Neuron (in vitro differentiated cells): ENCODE results near the gene ARMC5.
A peak's percentile ranks its signal among the peaks of the same experiment; 100 is the strongest.

ENCODE experiments used
- H2AFZ ChIP-seq: one replicate; pipeline ENCODE4 v1.6.1; 2013; ENCODE audit warnings: low read depth, mild to moderate bottlenecking, inconsistent platforms, low read length, moderate library complexity
- H3K27me3 ChIP-seq: one replicate; pipeline ENCODE4 v1.6.1; 2013; ENCODE audit warnings: low read length; ENCODE audit not compliant: insufficient read depth
- H3K36me3 ChIP-seq: one replicate; pipeline ENCODE4 v1.6.1; 2013; ENCODE audit warnings: low read length; ENCODE audit not compliant: insufficient read depth
- H3K4me1 ChIP-seq: one replicate; pipeline ENCODE4 v1.6.1; 2013; ENCODE audit warnings: low read length; ENCODE audit not compliant: insufficient read depth
- H3K4me3 ChIP-seq: 2 replicates; pipeline ENCODE4 v1.5.1; 2013; ENCODE audit warnings: mild to moderate bottlenecking, low read length, moderate library complexity
- H3K9me3 ChIP-seq: one replicate; pipeline ENCODE4 v1.6.1; 2013; ENCODE audit warnings: low read length

The ARMC5 gene

DNA sequence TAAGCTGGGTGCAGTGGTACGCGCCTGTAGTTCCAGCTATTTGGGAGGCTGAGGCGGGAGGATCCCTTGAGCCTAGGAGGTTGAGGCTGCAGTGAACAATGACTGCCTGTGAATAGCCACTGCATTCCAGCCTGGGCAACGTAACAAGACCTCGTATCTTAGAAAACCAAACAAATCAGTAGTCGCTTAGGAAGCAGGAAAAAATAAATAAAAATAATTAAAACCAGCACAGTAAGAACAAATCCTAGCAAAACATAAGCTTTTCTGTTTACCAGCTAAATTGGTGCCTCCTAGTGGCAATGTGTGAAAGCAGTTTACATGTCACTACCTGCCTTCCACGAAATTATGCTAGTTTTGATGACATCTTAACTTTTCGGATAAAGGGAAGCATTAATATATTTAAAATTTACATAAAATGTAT is 1.3 kb downstream of the ARMC5 start:
- Histone ChIP-seq H3K27me3 (no peaks in the 10 kb centered on the region), H3K4me1 (peaks cover 19% of the 10 kb centered on the region), H3K4me3 (peak overlapping the region; percentile 65), H3K9me3 (no peaks in the 10 kb centered on the region), H2AFZ (no peak overlapping the region), H3K36me3 (peaks cover 34% of the 10 kb centered on the region)

DNA sequence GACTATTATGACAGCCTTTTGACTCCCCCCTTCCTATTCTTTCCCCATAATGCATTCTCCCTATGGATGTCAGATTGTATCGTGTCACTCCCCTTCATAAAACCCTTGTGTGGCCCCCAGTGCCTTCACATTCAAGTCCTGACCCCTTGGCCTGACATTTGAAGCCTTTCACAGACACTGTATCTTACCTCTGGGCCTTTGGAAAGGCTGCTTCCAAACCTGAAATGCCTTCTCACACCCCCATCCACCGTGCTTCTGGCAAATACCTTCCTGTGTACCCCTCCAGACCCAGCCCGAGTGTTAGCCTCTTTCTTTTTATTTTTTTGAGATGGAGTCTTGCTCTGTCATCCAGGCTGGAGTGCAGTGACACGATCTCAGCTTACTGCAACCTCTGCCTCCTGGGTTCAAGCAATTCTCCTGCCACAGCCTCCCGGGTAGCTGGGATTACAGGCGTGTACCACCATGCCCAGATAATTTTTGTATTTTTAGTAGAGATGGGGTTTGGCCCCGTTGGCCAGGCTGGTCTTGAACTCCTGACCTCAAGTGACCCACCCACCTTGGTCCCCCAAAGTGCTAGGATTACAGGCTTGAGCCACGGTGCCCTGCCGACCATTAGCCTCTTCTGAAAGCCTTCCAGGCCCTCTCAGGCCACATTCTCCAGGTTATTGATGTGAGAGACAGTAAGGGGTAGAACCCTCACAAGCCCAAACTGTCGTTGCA is 2.1 kb downstream of the ARMC5 start:
- H3K4me1 ChIP-seq: peaks cover 19% of the 10 kb centered on the region
- H2AFZ ChIP-seq: no peak overlapping the region
- no peaks in the 10 kb centered on the region for H3K9me3 ChIP-seq
- peaks cover 42% of the 10 kb centered on the region for H3K36me3 ChIP-seq
- H3K27me3 ChIP-seq: no peaks in the 10 kb centered on the region
- H3K4me3 ChIP-seq: no peak overlapping the region

DNA sequence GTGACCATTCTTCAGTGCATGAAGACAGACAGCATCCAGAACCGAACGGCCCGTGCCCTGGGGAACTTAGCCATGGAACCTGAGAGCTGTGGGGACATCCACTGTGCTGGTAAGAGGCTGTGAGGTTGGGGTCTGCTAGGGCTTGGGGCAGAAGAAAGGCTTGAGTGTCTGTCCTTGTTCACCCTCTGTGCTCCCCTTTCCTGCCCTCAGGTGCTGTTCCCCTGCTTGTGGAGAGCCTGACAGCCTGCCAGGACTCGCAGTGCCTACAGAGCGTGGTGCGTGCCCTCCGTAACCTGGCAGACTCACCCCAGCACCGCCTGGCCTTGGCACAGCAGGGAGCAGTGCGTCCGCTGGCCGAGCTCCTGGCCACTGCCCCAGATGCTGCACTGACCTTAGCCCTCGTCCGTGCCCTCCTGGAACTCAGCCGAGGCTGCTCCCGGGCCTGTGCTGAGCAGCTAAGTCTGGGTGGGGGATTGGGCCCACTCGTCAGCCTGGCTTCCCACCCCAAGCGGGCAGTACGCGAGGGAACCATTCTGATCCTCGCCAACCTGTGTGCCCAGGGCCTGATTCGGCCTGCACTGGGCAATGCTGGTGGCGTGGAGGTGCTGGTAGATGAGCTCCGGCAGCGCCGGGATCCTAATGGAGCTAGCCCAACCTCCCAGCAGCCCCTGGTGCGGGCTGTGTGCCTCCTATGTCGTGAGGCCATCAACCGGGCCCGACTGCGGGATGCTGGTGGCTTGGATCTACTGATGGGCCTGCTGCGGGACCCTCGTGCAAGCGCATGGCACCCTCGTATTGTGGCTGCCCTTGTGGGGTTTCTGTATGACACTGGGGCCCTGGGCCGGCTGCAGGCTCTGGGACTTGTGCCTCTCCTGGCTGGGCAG is 2.9 kb downstream of the ARMC5 start:
- Histone ChIP-seq H3K4me1 (peaks cover 19% of the 10 kb centered on the region), H2AFZ (no peak overlapping the region), H3K27me3 (no peaks in the 10 kb centered on the region), H3K36me3 (peaks cover 43% of the 10 kb centered on the region), H3K4me3 (no peak overlapping the region), H3K9me3 (no peaks in the 10 kb centered on the region)

DNA sequence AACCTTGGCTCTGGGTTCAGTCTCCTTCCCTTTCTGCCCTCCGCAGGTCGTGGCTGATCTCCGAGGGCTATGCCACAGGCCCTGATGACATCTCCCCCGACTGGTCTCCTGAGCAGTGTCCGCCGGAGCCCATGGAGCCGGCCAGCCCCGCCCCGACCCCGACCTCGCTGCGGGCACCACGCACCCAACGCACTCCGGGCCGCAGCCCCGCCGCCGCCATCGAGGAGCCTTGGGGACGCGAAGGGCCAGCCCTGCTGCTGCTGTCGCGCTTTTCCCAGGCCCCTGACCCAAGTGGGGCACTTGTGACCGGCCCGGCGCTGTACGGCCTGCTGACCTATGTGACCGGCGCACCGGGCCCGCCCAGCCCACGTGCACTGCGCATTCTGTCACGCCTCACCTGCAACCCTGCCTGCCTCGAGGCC is 5.1 kb downstream of the ARMC5 start:
- peaks cover 44% of the 10 kb centered on the region for H3K36me3 ChIP-seq
- H3K9me3 ChIP-seq: no peaks in the 10 kb centered on the region
- no peak overlapping the region for H2AFZ ChIP-seq
- peaks cover 7% of the 10 kb centered on the region for H3K4me1 ChIP-seq
- no peak overlapping the region for H3K4me3 ChIP-seq
- no peaks in the 10 kb centered on the region for H3K27me3 ChIP-seq

DNA sequence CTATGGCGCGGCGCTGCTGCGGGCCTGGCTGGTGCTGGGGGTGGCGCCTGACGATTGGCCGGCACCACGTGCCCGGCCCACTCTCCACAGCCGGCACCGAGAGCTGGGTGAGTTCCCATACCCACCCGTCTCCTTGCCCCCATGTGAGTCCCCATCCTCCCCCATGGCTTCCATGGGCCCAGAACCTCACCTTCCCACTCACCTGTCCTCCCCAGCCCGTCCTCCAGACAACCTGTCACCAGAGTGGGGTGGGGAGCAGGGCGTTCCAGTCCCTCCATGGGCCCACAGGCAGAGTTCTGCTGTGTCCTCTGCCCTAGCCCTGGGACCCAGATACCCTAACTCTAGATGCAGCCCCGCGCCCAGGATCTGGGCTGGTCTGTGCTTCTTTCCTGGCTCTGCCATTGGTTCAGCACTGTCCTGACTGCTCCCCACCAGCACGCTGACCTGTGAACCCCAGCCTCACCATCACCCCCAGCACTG is 5.5 kb downstream of the ARMC5 start:
- no peaks in the 10 kb centered on the region for H3K9me3 ChIP-seq
- peaks cover 44% of the 10 kb centered on the region for H3K36me3 ChIP-seq
- no peaks in the 10 kb centered on the region for H3K27me3 ChIP-seq
- no peak overlapping the region for H2AFZ ChIP-seq
- no peak overlapping the region for H3K4me3 ChIP-seq
- H3K4me1 ChIP-seq: peaks cover 7% of the 10 kb centered on the region

DNA sequence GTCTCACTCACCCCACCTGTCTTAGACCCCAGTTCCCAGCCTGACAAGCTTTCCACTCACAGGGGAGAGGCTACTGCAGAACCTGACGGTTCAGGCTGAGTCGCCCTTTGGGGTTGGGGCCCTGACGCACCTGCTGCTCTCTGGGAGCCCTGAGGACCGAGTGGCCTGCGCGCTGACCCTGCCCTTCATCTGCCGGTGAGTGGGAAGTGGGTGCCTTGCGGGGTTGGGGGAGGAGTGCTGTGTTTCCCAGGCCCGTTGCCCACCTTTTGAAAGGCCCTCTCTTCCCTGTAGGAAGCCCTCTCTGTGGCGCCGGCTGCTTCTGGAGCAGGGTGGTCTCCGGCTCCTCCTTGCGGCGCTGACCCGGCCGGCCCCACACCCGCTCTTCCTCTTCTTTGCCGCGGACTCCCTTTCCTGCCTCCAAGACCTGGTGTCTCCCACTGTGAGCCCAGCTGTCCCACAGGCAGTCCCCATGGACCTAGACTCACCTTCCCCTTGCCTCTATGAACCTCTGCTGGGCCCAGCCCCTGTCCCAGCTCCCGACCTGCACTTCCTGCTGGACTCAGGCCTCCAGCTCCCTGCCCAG is 6.6 kb downstream of the ARMC5 start:
- H3K36me3 ChIP-seq: peaks cover 44% of the 10 kb centered on the region
- no peak overlapping the region for H2AFZ ChIP-seq
- H3K9me3 ChIP-seq: no peaks in the 10 kb centered on the region
- H3K4me1 ChIP-seq: peaks cover 2% of the 10 kb centered on the region
- no peak overlapping the region for H3K4me3 ChIP-seq
- no peaks in the 10 kb centered on the region for H3K27me3 ChIP-seq

DNA sequence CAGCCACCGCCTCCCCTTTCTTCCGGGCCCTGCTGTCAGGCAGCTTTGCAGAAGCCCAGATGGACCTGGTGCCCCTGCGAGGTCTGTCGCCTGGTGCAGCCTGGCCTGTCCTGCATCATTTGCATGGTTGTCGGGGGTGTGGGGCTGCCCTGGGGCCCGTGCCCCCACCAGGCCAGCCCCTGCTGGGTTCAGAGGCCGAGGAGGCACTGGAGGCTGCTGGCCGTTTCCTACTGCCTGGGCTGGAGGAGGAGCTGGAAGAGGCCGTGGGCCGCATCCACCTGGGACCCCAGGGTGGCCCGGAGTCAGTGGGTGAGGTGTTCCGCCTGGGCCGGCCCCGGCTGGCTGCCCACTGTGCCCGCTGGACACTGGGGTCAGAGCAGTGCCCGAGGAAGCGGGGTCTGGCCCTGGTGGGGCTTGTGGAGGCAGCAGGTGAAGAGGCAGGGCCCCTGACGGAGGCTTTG is 7.1 kb downstream of the ARMC5 start:
- Histone ChIP-seq H3K27me3 (no peaks in the 10 kb centered on the region), H2AFZ (no peak overlapping the region), H3K36me3 (peaks cover 42% of the 10 kb centered on the region), H3K4me3 (no peak overlapping the region), H3K9me3 (no peaks in the 10 kb centered on the region), H3K4me1 (peaks cover 4% of the 10 kb centered on the region)

DNA sequence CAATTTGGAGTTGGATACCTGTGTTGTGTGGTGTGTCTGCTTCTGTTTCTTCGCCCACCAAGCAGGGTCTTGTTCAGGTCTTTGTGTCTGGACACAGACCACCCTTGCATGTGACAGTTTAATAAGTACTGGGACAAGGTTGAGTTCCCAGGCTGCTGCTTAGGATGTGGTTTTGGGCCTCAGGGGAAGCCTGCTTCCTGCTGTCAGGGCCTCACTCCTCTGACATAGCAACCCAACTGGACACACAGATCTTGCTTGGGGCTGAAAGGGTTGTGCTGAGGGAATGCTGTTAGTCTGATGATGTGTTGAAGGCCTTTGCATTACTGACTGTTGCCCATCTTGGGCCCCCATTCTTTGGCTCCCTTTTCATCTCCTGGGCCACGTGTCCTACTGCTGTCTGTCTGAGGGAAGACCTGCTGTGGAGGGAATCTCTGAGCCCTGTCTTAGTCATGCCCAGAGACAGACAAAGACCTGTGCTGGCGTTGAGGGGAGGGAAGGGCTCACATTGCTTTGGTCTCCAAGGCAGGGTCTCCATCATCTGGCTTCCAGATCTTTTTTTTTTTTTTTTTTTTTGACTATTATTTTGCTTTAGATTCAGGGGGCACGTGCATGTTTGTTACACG is 8.0 kb downstream of the ARMC5 start:
- no peak overlapping the region for H3K4me3 ChIP-seq
- H3K4me1 ChIP-seq: peaks cover 7% of the 10 kb centered on the region
- H2AFZ ChIP-seq: no peak overlapping the region
- no peaks in the 10 kb centered on the region for H3K9me3 ChIP-seq
- no peaks in the 10 kb centered on the region for H3K27me3 ChIP-seq
- H3K36me3 ChIP-seq: peaks cover 36% of the 10 kb centered on the region

DNA sequence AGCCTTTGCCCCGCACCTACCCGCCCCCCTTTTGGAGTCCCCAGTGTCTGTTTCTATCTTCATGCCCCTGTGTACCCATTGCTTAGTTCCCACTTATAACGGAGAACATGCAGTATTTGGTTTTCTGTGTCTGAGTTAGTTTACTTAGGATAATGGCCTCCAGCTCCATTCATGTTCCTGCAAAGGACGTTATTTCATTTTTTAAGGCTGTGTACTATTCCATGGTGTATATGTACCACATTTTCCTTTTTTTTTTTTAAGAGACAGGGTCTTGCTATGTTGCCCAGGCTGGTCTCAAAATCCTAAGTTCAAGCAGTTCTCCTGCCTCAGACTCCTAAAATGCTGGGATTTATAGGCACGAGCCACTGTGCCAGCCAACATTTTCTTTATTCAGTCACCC is 8.6 kb downstream of the ARMC5 start:
- no peaks in the 10 kb centered on the region for H3K9me3 ChIP-seq
- peaks cover 7% of the 10 kb centered on the region for H3K4me1 ChIP-seq
- no peak overlapping the region for H3K4me3 ChIP-seq
- no peaks in the 10 kb centered on the region for H3K27me3 ChIP-seq
- no peak overlapping the region for H2AFZ ChIP-seq
- peaks cover 30% of the 10 kb centered on the region for H3K36me3 ChIP-seq

DNA sequence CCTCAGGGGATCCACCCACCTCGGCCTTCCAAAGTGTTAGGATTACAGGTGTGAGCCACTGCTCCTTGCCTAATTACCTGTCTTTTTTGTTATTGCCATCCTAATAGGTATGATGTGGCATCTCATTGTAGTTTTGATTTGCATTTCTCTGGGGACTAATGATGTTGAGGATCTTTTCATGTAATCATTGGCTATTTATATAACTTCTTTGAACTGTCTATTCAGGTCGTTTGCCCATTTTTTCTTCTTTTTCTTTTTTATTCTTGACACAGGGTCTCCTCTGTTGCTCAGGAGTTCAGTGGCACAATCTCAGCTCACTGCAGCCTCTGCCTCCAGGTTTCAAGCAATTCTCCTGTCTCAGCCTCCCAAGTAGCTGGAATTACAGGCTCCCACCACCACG is 11.3 kb downstream of the ARMC5 start:
- Histone ChIP-seq H2AFZ (no peak overlapping the region), H3K4me3 (no peak overlapping the region), H3K4me1 (peaks cover 7% of the 10 kb centered on the region), H3K9me3 (no peaks in the 10 kb centered on the region), H3K27me3 (no peaks in the 10 kb centered on the region), H3K36me3 (peaks cover 17% of the 10 kb centered on the region)

DNA sequence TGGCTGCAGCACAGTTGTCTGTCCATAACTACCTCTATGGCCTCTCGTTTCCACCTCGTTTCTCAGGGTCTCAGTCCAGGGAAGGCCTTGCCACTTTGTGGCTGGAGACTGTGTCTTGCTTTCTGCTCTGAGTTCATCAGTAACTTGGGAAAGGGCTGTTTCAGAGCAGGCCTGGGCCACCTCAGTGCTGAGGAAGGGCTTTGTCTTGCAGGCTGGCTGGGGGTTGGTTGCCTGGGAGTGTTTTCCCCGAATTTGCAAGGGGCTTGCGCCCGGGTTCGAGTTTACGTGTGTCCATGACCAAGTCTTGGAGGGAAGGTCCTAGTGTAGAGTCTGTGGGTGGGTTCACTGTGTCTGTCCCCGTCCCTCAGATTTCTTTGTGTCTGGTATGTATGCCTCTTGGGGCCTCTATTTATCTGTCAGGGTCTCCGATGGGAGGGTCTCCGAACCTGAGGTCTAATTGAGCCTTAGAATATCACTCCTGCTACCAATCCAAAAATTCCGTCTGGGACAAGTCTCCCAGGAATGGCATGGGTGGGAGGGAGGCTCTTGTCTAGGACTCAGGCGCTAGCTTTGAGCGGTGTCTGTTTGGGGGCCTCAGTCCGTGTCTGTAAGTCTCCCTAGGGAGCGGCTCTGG is 12.1 kb downstream of the ARMC5 start:
- H3K4me1 ChIP-seq: peaks cover 7% of the 10 kb centered on the region
- H3K4me3 ChIP-seq: peak overlapping the region; percentile 61
- H3K27me3 ChIP-seq: no peaks in the 10 kb centered on the region
- no peaks in the 10 kb centered on the region for H3K9me3 ChIP-seq
- H3K36me3 ChIP-seq: peaks cover 14% of the 10 kb centered on the region
- no peak overlapping the region for H2AFZ ChIP-seq

DNA sequence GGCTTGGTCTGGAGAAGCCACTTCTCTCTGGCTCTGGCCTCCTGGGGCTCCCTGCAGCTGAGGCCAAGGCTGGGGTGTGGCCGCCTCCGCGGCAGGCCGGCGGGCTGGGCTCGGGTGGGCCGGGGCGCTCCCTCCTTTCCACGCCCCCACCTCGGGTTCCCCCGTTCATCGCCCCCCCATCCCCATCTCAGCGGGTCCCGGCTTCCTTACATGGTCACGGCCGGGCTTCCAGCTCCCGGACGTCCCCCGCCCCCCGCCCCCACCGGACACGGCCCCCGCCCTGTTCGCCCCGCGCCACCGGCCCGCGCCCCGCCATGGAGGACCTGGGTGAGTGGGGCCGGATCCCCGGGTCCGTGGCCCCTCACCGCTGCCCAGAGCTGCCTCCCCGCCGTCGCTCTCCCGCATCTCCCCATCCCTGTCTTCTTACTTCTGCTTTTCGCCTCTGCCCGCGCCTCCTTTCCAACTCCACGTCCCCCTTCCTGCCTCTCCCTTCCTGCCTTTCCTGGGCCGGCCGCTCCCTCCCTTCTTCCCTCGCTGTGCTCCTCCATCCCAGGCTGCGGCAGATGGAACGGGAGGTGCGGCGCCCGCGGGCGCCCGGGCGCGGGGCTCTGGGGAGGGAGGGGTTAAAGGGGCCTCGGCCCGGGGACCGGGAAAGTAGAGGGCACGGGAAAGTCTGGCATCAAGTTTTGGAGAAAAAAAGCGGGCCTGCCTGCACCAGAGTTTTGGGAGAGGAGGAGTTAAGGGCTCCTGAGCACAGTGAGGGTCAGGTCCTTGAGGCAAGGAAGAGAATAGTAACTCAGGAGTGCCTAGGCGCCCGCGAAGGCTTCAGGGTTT is 12.8 kb downstream of the ARMC5 start, which contains the start of gene TGFB1I1:
TGFB1I1 (plus strand) TSS at position 278 of the 834 bp plus-strand sequence; CDS start at position 315, 37 bp downstream.
- H2AFZ ChIP-seq: peak within 1 kb of the TSS; percentile 83
- peak within 1 kb of the TSS; percentile 61 for H3K4me3 ChIP-seq
- H3K4me1 ChIP-seq: peaks cover 7% of the 10 kb centered on the region
- no peaks in the 10 kb centered on the region for H3K27me3 ChIP-seq
- no peaks in the 10 kb centered on the region for H3K9me3 ChIP-seq
- peaks cover 8% of the 10 kb centered on the region for H3K36me3 ChIP-seq
